Suprapubic skin (tissue), 3 donors: ENCODE measurements around the gene MLEC.

ENCODE experiments used
- EP300 ChIP-seq: sonication (generic); formaldehyde crosslinking; IDR thresholded peaks from one replicate; pipeline ENCODE4 v1.6.1; 2017; ENCODE audit warnings: antibody characterized with exemption
- TF ChIP-seq, protein P1 (sequence below), 2 donors: fragments of 200-600 bp in 1 of 2; fragments of 450-650 bp in 1 of 2; sonication (generic) in 1 of 2; IDR thresholded peaks; one replicate each; pipeline ENCODE4 v1.5.1; 2016 to 2019; ENCODE audit warnings: antibody characterized with exemption in 2 of 2, mild to moderate bottlenecking in 1 of 2, moderate library complexity in 1 of 2

DNA sequence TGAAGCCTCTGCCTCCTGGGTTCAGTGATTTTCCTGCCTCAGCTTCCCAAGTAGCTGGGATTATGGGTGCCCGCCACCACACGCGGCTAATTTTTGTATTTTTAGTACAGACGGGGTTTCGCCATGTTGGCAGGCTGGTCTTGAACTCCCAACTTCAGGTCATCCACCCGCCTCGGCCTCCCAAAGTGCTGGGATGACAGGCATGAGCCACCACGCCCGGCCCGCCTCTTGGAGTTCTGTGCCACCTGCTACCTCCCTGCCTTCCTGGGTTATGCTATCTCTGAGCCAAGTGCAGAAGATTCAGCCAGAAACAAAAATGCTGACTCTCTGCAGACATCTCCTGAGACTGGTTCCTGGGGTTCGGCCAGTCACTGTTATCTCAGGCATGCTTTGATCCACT, 33.3 kb upstream of the MLEC start:
- TF ChIP-seq, protein P1, sequence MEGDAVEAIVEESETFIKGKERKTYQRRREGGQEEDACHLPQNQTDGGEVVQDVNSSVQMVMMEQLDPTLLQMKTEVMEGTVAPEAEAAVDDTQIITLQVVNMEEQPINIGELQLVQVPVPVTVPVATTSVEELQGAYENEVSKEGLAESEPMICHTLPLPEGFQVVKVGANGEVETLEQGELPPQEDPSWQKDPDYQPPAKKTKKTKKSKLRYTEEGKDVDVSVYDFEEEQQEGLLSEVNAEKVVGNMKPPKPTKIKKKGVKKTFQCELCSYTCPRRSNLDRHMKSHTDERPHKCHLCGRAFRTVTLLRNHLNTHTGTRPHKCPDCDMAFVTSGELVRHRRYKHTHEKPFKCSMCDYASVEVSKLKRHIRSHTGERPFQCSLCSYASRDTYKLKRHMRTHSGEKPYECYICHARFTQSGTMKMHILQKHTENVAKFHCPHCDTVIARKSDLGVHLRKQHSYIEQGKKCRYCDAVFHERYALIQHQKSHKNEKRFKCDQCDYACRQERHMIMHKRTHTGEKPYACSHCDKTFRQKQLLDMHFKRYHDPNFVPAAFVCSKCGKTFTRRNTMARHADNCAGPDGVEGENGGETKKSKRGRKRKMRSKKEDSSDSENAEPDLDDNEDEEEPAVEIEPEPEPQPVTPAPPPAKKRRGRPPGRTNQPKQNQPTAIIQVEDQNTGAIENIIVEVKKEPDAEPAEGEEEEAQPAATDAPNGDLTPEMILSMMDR (IDR thresholded peaks at IDR 0.05) = no peak
- no peak for TF ChIP-seq EP300
